HG03354 (cell line): Measurements from ENCODE around the gene SHC1.

Experiments used
- ATAC-seq: cut with Tn5 transposase; IDR thresholded peaks from one replicate; pipeline ENCODE4 v1.9.1; 2021; ENCODE audit warnings: mild to moderate bottlenecking; ENCODE audit not compliant: unreplicated experiment, poor library complexity, severe bottlenecking

The SHC1 gene

DNA sequence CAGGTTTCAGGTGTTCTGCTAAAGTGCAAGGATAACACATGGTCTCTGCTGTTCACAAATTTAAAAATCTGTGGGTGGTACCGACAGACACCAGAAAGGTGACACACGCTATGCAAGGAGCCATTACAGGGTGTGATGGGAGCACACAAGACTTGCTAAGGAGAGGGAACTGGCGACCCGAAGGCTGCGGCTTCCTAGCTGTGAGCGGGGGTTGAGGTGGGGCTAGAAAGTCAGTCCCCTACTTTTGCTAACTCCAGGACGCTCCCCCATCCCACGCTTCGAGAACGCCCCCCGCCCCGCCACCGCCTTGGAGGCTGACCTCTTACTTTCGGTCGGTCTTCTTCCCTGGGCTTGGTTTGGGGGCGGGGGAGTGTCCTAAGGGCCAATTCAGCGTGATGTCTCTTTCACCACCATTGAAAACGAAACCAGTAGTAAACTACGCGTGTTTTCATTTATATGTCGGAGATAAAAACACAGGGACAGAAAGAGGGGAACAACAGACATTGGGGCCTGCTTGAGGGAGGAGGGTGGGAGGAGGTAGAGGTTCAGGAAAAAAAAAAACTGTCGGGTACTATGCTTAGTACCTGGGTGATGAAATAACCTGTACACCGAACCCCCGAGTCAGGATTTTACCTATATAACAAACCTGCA, 5.0 kb upstream of the SHC1 start:
- ATAC-seq, result no peak

DNA sequence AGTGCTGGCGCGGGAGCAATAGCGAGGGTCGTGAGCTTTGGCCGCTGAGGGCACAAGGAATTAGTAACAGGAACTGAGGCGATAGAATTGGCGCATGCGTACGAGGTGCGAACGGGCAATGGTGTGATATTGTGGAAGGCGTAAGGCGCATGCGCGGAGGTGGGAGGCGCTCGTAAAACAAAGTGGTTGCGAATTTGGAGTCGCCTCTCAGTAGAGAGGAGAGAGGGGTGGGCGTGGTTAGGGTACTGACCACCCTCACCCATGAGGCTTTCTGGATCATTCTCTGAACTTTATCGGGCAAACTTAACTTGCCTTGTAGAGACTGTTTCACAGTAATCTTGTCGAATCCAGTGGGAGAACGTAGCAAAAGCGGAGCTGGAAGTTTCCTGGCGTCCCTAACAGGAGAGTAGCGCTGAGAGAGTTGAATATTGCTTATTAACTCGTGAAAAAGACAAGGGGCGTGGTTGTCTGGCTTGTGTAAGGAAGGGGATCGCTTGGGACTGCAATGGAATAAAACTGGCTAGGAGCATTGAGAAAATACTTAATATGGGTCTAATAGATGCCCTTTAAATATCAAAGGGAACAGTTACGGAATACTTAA, 4.4 kb upstream of the SHC1 start:
- peak; percentile 50 for ATAC-seq

DNA sequence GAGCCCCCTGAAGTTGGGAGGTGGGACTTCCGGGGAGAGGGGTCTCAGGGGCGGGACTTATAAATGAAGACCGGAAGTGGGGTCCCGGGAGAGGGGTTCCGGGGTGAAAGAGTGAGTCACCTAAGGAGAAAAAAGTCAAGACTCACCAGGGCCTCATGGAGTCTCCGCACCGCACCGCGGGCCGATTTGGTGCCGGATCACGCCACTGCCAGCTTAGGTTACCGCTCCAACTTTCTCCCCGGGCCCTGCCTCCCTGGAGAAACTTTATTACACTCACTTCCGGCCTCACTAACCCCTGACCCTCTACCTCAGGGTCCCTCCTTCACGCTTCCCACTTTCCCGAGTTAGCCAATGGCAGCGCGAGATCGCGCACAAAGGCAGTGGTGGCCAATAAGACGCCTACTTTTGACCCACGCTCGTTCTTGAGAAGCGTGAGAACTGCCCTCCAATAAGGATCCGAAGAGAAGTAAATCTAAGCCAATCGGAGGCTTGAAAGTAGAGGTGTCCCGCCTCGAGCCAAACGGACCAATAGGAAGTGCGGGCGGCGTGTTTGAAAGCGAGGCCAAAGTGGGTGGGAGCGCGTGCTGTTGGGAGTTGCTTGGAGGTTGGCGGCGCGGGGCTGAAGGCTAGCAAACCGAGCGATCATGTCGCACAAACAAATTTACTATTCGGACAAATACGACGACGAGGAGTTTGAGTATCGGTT, 3.7 kb upstream of the SHC1 start, which contains the start of gene CKS1B:
CKS1B (plus strand) TSS at position 580 of the 706 bp plus-strand sequence; CDS start at position 645, 65 bp downstream.
- peak; percentile 77 for ATAC-seq

DNA sequence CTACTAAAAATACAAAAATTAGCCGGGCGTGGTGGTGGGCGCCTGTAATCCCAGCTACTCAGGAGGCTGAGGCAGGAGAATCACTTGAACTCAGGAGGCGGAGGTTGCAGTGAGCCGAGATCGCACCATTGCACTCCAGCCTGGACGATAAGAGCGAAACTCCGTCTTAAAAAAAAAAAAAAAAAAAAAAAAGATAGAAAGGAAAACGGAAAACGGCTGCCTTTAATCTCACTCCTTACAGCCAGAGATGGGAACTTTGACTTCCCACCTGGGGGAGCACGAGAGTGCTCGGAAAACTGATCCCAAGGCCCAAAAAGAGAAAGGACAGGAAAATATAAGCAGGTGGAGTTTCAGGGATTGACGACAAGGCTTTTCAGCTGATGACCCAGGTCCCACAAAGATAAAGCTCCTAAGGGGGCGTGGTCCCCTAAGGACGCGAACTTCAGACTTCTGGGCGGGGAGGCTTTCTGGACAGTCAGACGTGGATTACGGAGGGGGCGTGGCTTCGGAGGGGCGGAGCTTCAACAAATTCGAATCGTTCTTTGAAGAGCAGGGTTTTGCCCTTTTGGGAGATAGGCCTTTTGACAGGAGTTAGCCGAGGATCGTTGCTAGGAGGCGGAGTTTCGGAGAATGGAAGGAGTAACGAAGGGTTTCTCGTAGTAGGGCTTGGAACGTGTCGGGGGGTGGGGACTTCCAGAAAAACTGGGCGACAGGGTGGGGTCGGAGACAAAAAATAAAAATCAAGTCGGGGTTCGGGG, 3.0 kb upstream of the SHC1 start:
- ATAC-seq, result peak; percentile 22

DNA sequence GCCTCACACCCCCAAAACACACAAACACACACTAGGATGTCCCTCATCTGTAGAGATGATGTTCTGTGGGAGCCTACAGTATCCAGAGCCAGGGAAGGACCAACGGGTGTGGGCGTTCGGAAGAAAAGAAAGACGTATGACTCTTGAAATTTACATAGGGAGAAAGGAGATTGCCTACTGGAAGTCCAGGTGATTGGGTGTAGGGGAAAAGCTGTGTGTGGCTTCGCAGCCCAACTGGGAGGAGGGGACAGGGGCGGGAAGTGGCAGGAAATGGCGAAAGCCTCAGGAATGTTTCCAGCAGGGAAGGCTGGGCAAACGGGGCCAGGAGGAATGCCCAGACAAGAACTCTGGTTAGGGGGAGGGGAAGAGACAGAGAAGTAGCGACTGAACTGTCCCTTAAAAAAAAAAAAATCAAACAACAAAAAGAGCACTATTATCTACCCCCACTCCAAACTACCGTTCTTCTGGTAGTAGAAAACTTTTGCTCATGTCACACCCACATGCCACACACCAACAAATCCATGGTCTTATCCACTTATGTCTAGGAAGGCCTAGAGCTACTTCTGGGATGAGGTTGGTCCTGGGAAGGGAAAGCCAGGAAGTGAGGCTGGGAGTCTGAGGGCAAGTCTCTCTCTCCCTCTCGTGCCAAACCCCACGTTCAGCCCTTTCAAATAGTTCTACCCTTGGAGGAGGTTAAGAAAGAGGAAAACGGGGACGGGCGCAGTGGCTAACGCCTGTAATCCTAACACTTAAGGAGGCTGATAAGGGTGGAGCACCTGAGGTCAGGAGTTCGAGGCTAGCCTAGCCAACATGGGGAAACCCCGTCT, 2.2 kb upstream of the SHC1 start:
- ATAC-seq, result no peak

DNA sequence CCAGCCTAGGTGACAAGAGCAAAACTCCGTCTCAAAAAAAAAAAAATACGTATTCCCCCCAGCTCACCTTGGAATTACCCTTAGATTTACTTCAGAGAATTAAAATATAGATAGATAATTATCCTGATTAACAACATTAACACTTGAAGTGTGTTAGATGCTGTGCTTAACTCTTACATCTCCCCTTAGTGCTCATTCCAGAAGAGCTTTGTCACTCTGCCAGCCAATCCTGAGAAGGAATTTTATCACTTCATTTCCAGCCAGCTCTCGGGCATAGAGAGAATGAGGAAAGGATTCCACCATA, 1.6 kb upstream of the SHC1 start:
- no peak for ATAC-seq

DNA sequence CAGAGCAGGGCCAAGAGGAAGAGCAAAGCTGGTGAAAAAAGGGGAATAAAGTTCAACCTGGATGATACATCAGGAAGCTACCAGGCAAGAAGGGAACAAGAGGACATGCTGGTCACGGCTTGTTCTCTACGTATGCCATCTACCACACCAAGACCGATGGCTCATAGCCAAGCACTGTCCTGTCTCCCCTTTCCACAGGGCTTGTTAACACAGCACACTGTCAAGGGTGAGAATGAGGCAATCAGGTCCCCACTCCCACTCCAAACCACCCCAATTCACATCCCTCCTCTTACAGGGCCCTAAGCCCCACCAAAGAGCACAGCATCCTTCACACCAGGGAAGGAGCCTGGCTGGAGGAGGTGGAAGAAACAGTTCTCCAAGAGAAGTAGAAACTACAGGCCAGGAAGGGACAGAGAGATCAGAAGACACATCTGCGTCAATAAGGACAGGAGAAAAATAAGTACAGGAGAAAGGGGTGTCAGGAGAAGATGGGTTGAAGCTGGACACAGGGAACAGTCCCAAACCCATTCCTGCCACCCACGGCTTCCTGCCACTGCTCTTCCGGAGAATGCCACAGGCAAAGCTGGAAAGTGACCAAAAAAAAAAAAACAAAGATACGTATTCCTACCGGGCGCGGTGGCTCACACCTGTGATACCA, 923 bp upstream of the SHC1 start:
- no peak for ATAC-seq

DNA sequence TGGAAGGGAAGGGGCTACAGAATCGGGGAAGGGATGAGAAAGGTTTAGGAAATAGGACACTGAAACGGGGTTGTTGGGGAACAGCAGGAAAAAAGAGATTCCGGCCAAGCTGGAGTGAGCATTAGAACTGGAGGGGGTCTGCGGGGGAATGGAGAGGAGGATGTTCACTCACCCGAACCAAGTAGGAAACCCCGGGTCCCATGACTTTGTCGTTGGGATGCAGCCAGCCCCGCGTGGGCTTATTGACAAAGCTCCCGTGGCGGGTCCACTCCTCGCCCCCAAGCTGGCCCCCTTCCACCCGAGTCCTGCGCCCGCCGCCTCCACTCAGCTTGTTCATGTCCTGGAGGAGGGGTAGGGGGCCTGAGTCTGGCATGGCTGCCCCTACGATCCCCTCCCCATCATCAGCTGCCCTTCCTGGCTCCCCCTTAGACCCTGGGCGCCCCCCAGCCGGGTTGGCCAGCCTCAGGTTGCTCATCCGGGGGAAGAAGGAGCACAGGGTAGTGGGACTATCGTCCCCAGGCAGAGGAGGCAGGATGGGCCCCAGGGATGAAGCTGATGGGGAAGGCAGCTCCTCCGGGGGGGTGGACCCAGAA, 591 bp downstream of the SHC1 start:
- ATAC-seq, result no peak

DNA sequence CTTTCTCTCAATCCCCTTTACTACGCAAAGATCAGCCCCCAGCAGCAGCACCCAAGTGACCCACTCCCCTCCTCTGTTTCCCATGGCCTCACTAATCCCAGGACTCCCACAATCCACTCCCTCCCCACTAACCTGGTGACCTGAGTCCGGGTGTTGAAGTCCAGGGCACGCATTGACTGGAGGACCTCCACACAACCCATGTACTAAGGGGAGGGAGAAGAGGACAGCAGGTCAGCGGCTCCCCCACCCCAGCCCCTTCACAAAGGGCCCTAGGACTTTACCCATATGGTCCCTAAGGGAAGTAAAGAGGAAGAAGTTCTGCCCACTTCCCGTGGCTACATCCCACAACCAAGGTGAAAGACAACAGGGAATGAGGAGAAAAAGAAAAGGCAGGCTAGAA, 1.3 kb downstream of the SHC1 start:
- ATAC-seq, result no peak

DNA sequence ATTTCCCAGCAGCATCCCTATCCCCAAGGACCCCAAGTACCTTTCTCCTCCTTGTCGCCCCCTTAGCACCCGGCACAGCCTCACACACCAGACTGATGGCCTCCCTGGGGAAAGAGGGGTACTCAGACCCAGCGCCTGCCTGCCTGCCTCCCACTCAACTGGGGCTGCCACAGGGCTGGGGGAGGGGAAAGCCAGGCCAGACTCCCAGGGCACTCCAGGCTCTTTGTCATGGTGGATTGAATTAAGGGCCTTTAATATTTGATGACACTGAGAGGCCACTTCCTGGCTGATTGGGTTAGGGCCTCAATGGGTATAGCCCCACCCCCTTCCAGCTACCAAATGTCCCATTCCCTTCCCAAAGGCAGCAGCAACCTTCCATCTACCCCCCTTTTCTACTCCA, 1.8 kb downstream of the SHC1 start:
- no peak for ATAC-seq

DNA sequence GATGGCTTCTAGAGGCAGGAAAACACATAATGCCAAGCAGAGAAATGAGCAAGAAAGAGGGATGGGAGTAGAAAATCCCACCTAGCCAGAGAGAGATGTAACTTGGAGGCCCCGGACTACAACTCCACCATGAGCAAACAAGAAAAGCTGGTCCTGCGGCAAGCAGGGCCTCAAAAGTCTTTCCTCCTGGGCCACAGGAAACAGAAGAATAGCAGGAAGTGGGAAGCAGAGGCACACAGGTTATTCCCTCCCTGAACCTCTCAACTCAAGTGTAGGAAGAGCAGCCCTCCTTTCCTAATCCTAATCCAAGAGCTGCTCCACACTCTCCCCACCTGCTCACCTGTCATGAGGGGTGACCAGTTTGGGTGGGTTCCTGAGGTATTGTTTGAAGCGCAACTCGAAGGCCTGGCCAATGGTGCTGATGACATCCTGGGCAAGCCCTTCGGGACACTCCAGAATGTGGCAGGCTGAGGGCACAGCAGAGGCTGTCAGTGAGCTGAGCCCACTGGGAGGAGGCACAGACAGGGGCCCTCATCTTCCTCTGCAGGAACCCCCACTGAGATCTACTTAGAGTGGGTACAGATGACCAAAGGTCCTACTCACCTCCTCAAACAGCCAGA, 3.1 kb downstream of the SHC1 start:
- ATAC-seq, result no peak

DNA sequence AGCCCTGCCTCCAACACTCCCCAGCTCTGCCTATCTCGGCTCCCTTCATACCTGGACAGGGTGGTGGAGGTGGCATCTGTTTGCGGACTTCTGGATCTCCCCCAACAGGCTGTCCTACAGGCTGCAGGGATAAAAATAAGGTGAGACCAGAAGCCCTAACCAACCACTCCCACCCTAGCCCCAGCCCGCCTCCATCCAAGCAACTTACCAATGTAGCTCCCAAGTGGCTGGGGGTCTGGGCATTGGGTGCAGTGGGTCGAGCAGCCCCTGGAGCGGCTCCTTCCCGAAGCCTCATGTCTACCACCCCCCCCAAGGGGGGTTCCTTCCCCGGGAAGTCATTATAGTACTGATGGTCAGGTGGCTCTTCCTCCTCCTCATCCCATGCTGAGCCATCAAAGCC, 4.4 kb downstream of the SHC1 start:
- no peak for ATAC-seq

DNA sequence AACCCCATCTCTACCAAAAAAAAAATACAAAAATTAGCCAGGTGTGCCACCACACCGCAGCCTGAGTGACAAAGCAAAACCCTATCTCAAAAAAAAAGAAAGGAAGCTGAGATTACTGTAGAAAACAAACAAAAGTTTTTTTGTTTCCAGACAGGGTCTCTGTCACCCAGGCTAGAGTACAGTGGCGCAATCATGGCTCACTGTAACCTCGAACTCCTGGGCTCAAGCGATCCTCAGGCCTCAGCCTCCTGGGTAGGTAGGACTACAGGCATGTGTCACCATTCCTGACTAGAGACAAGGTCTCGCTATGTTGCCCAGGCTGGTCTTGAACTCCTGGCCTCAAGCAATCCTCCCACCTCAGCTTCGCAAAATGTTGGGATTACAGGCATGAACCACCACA, 6.2 kb downstream of the SHC1 start:
- ATAC-seq, result no peak

DNA sequence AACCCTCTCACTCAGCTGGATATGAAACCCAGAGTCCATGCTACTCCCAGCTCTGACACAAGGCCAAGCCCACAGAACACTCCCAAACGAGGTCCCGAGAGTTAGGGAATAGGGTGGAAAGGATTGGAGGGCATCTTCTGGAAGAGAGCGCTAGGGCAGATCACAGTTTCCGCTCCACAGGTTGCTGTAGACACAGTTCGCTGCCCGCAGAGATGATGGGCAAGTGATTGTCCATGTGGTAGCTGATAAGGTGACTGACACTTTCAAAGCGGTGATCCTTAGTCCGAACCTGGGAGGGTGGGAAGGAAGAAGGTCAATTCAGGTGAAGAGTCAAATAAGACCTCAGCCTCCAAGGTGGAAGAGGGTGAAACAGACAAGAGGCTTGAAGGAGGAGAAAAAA, 6.9 kb downstream of the SHC1 start:
- no peak for ATAC-seq

DNA sequence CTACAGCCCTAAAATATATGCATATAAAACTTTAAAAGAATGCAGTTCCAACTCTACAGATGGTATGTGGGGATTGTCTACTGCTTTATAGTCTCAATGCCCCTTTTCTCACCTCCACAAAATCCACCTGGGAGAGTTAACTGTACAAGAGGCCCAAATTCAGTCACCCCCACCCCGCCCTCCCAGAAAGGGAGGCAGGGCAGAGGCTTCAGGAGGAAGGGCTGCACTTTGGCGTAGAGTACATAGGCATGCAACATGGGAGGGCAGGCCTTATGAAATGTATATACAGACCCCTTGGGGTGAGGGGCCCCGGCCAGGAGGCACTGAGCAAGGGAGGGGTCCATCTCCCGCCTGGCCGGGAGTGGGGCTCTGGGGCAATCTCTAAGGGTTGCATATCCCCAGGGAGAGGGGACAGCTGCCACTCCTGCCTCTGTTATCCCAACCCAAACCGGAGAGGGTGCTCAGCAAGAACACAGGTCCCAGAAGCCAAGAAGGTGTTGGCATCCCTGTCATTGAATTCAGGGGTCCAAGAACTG, 7.7 kb downstream of the SHC1 start:
- no peak for ATAC-seq

DNA sequence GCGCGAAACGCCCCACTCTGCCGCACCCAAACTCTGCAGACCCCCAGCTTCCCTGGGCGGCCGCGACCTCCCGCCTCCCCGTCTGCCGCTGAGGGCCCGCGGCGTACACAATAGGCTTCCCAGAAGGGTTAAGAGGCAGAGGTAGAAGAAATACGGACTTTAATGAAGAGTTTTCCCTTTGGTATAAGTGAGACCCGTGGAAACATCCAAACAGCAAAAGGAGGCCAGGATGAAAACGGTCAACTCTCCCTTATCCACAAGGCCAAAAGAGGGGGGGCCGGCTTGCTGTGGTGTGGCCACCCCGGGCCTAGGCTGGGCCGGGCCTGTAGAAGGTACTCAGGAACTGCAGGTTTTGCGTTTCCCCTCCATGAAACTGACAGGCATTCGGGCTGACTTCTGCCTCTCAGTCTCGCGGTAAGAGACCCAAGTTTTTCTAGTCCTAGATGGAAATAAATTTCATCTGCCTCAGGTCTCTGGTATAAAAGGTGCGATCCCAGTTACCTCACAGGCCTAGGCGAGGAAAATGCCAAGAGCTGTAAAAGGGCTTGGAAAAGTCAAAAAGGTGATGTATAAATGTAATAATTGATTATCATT, 8.3 kb downstream of the SHC1 start:
- no peak for ATAC-seq

DNA sequence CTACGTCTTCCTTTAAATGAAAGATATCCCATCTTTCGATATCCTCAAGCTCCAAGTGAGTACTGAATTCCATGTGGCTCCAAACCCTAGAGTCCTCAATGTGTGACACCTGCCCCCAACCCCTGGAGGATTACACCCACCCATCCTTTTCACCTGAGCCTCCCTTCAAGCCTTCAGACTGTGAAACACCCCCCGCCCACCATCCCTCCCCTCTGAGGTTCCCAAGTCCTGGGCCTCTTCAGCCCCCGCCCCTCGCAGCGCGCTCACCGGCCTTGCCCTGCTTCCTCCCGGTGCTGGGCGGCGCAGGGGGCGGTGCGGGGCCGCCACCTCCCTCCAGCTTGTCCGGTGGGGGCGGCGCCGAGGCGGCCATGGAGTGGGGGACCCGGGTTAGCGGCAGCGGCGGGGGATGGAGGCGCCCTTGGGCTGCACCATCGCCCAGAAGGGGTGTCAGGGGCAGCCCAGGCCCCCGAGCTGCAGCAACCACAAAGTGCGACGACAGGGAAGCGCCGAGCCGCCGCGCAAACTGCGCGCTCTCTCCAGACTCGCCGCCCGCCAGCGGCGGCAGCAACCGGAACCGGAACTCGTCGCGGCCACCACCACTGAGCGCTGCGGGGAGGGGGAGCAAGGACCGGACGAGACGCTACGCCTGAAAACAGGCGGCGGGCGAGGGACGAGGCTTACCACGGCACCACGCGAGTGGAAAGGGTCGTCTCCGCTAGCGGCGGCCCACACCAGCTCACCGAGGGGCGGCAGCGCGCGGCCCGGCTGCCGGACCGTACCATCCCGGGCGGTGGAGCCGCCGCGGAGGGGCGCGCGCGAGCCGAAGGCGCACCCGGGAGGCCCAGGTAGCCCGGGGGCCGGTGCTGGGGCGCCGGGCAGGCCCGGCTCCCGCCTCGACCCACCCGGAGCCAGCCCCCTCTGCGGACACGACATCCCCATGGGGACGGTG, 9.1 kb downstream of the SHC1 start, which contains the start of gene PYGO2:
PYGO2 (minus strand) TSS at position 576 of the 949 bp plus-strand sequence; CDS start at position 370, 206 bp downstream.
- ATAC-seq, result peak; percentile 78
